Inflammatory macrophage (primary cell): ENCODE results near the gene ASB3.
"Not testable (repeated sequence)": the region's sequence is repeated elsewhere in the genome, so short reads cannot be mapped to it uniquely, and the experiment has no call there.

Experiments
- DNase-seq, 2 donors: peaks; one replicate each; pipeline ENCODE4 v3.0.0-alpha.2; 2020 to 2022
- total RNA-seq, 18 experiments: gene quantifications; one replicate each; lab custom pipeline; 2026; ENCODE audit warnings: mixed read lengths in 6 of 18, inconsistent platforms in 2 of 18; lab: John Stamatoyannopoulos, UW

Gene ASB3, protein sequence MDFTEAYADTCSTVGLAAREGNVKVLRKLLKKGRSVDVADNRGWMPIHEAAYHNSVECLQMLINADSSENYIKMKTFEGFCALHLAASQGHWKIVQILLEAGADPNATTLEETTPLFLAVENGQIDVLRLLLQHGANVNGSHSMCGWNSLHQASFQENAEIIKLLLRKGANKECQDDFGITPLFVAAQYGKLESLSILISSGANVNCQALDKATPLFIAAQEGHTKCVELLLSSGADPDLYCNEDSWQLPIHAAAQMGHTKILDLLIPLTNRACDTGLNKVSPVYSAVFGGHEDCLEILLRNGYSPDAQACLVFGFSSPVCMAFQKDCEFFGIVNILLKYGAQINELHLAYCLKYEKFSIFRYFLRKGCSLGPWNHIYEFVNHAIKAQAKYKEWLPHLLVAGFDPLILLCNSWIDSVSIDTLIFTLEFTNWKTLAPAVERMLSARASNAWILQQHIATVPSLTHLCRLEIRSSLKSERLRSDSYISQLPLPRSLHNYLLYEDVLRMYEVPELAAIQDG
- 12.8 to 31.1 (median 23.5) reads per million in 18 experiments for total RNA-seq

DNA sequence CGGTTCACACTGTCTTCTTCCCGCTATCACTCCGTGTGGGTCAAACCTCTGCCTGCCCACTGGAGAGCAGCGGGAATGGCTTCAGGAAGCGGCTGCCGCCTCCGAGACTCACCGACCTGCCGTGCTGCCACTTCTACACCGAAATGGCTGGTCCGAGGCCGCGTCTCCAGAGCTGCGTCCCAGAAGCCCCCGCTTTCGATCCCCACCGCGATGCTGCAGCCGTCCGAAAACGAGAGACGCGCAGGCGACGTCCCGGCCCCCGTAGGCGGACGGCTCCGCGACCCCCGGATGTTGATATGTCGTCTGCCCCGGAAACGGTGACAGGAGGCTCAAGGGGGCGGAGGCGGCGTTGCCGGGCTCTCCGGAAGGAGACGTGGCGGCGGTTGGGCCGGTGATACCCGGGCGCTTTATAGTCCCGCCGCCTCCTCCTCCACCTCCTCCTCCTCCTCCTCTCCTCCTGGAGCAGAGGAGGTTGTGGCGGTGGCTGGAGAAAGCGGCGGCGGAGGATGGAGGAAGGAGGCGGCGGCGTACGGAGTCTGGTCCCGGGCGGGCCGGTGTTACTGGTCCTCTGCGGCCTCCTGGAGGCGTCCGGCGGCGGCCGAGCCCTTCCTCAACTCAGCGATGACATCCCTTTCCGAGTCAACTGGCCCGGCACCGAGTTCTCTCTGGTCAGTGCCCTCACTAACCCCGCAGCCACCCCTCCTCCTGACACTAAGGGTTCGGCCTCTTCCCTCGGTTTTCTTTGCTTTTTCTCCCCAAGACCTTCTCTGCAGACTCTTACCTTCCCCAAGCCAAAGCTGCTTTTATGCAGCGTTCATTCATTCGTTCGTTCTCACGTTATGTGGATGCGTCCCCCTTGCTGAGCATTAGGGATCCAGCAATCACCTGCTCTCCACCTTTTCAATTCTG is at the start of gene ASB3, which contains the start of gene ERLEC1:
Gene ASB3, minus strand, starts transcription at position 249 of the 909 bp plus-strand sequence. CDS start 21,381 bp downstream, outside the sequence.
Gene ERLEC1, plus strand, starts transcription at position 340 of the 909 bp plus-strand sequence. Its CDS starts 167 bp downstream, at position 507.
- DNase-seq = peak; percentile 79 to 87

GRCh38 chr2:53829980-53830290 is 43.2 kb upstream of the ASB3 start:
- not testable (repeated sequence) for DNase-seq

GRCh38 chr2:53829273-53829979 is 42.7 kb upstream of the ASB3 start:
- no peak for DNase-seq

- DNase-seq = no peak
Observed at GRCh38 chr2:53828331-53828730, 41.6 kb upstream of the ASB3 start.

DNA sequence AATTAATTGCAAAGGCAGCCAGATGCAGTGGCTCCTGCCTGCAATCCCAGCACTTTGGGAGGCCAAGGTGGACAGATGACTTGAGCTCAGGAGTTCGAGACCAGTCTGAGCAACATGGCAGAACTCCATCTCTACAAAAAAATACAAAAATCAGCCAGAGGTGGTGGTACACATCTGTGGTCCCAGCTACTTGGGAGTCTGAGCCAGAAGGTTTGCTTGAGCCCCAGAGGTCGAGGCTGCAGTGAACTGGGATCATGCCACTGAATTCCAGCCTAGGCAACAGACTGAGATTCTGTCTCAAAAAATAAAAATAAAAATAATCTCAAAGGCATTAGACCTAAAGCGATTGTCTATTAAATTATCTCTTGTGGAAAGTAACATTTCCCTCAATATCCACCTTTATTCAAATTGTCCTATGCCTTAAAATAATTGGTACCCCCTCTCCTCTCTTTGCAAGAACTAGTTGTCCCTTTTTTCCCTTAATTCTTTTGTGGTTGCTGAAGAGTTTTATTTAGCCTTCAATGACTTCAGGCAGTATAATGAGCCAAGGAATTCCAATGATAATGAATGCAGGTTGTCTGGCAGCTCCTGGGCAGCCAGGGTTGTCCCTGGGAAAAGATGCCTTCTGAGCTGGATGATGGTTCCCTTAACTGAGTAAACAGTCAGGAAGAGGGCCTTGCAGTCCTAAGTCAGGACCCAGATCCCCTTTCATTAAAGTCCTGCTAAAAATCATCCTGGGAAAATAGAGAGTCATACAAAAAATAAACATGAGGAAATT is 40.8 kb upstream of the ASB3 start:
- no peak for DNase-seq

GRCh38 chr2:53826587-53827397 is 40.0 kb upstream of the ASB3 start:
- DNase-seq = no peak

DNA sequence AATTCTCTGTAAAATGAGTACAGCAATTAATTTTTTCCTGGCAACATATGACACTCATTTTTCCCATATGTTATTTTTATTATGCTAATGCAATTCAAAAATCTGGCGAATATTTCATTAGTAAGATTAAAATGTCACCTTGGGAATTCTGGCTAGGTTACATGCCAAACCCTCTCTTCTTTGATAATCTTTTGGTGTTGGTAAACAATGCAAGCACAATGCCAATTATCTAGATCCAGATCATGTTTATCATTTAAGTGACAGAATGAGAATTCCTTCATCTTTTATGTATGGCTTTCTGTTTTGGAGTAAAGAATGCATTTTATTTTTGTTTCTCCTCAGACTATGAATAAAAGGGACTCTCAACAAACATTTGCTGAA is 39.3 kb upstream of the ASB3 start:
- DNase-seq = no peak

GRCh38 chr2:53823639-53824038 is 36.9 kb upstream of the ASB3 start:
- DNase-seq = not testable (repeated sequence)

- DNase-seq = no peak
Observed at GRCh38 chr2:53821810-53822209, 35.1 kb upstream of the ASB3 start.

GRCh38 chr2:53820711-53821110 is 34.0 kb upstream of the ASB3 start:
- DNase-seq = no peak

- DNase-seq = no peak
Observed at GRCh38 chr2:53820048-53820447, 33.3 kb upstream of the ASB3 start.

GRCh38 chr2:53819634-53820033 is 32.9 kb upstream of the ASB3 start:
- no peak for DNase-seq

DNA sequence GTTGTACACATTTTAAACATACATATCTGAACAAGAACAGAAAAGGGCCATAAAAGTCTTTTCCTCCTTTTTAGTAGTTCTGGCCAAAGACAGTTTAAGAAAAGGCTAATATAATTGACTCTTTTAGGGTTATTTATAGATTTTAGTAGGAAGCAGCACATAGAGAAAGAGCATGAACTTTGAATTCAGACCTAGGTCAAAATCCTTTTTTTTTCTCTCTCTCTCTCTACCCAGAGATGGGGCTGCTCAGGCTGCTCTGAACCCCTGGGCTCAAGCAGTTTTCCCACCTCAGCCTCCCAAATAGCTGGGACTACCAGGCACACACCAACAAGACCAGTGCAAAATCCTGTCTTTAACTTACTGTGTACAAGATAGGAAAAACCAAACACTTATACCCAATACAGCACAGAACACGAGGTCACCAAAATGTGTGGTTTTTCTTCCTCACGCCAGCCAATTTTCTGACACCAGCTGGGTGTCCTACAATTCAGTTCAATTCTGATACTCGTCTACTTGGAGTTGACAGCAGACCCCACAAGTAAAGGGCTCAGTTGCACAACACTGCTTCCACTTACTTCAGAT is 32.2 kb upstream of the ASB3 start:
- DNase-seq = no peak

DNA sequence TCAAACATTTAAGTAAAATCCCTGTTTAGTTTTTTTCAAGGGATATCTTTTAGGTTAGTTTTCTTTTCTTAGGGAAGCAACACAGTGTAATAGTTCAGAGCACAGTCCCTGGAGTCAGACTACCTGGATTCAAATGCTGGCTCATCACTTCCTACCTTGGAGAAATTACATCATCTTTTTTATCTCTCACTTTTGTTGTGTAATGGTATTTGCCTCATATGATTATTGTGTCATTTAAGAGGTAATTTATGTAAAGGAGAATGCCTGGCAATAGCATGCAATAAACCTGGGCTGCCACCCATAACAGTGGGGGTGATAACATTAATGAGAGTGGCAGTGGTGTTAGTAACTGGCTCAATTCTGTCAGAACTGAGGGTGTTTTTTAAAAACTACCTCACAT is 26.4 kb upstream of the ASB3 start:
- no peak for DNase-seq

- DNase-seq = no peak
Observed at GRCh38 chr2:53811601-53812000, 24.8 kb upstream of the ASB3 start.

GRCh38 chr2:53802617-53803151 is 15.9 kb upstream of the ASB3 start:
- DNase-seq = no peak

- no peak for DNase-seq
Observed at GRCh38 chr2:53801547-53801946, 14.8 kb upstream of the ASB3 start.

- DNase-seq = no peak
Observed at GRCh38 chr2:53793821-53794220, 7.1 kb upstream of the ASB3 start.

GRCh38 chr2:53793261-53793660 is 6.5 kb upstream of the ASB3 start:
- no peak for DNase-seq

GRCh38 chr2:53787614-53788289 is 999 bp upstream of the ASB3 start:
- peak; percentile 53 to 64 for DNase-seq
